Kidney capillary endothelial cell (primary cell): ENCODE results near the gene S1PR1.
"Not testable (repeated sequence)": the region's sequence is repeated elsewhere in the genome, so short reads cannot be mapped to it uniquely, and the experiment has no call there.

Experiments used
- DNase-seq: peaks from one replicate; pipeline ENCODE4 v3.0.0-alpha.2; 2018; ENCODE audit warnings: low spot score

S1PR1 gene

DNA sequence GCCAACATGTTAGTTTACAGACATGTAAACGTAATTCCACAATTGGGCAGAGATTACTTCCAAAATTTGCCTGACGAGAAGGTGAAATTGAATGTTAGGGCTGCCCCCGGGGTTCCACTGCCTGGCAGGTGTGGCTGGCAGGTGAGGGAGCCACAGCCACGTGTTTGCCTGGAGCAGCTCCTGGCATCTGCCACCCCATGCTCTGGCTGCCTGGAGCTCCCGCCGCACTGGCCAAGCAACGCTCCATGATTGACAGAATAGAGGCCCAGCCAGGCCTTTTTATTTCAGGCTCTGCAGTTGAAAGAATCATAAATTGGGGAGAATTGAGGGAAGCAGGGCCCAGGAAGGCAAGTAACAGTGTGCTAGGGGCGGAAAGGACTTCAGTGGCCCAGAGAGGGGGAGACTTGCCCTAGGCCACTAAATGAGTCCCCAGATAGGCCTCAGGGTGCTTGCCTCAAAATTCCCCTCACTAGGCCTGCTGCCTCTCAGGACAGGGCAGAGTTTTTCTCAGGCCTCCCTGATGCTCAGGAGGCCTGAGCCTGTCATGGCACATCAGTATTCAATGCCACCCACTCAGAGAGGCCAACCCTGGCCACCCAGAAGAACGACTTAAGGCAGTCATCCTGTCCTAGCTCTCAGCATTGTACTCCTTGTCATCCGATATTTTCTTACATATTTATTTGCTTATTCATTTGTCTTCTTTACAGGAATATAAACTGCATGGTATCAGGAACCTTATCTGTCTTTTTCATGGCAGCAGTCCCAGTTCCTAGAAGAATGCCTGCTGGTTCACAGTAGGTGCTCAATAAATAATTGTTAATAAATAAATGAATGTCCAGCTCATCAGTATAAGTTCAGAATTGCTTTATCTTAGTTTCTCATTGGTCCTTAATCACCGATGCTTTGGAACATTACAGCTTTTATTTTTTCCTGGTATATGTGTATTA, 16.6 kb upstream of the S1PR1 start:
- no peak for DNase-seq

- DNase-seq: no peak
Measured at GRCh38 chr1:101220906-101221305, 15.9 kb upstream of the S1PR1 start.

GRCh38 chr1:101221945-101222429, 14.8 kb upstream of the S1PR1 start:
- DNase-seq: no peak

DNA sequence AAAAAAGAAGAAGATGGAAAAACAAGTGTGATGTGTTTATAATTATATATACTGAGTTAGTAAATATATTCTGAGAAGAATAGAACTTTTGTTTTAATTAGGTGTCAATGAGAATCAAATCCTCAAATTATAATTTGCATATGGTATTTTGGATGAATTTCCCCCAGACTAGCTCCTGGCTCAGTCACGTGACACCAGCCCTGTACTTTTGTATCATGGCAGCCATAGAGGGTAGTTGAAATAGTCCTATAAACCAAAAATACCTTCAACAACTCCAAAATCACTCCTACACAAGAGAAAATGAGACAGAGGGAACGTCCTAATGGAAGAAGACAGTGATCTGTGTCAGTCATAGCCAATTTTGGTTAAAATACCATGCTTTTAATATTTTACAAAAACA, 9.0 kb upstream of the S1PR1 start:
- no peak for DNase-seq

DNA sequence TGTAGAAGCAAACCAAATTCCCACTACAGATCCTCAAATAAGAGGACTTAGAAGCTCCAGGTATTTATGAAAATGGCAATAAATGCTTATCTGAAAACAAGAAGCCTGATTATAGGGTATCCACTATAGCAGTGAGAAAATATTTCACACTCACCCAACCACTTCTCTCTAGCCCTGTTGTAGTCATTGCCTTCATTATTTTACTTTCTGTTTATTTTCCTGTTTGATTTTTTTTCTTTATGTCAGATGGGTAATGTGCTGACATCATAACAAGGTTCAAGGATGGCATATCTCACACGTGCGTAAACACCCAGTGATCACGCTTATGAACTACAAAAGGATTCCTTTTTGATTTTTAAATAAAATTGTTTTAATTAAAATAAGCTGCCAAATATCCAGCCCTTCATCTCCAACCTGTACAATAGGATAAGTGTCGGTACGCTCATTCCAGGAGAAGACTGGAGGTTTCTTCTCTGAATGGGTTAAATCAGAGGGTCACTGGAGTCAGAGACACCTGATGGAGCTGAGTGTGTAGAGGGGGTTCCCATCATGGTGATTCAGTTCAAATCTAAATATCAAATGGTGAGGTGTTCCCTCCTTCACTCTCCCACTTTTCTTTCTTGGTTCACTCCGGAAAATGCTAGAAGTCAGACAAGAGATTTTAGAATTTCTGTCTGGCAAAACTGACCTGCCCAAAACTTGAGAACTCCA, 8.2 kb upstream of the S1PR1 start:
- no peak for DNase-seq

GRCh38 chr1:101232182-101232581, 4.6 kb upstream of the S1PR1 start:
- not testable (repeated sequence) for DNase-seq

DNA sequence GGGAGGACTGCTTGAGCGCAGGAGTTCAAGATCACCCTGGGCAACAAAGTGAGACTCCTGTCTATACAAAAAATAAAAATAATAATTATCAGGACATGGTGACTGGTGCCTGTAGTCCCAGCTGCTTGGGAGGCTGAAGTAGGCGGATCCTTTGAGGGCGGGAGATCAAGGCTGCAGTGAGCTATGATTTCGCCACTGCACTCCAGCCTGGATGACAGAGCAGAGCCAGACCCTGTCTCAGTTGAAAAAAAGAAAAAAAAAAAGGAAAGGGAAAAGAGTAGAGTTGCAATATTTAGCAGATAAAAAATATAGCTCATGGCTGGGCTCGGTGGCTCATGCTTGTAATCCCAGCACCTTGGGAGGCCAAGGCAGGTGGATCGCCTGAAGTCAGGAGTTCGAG, 3.3 kb upstream of the S1PR1 start:
- DNase-seq: no peak

DNA sequence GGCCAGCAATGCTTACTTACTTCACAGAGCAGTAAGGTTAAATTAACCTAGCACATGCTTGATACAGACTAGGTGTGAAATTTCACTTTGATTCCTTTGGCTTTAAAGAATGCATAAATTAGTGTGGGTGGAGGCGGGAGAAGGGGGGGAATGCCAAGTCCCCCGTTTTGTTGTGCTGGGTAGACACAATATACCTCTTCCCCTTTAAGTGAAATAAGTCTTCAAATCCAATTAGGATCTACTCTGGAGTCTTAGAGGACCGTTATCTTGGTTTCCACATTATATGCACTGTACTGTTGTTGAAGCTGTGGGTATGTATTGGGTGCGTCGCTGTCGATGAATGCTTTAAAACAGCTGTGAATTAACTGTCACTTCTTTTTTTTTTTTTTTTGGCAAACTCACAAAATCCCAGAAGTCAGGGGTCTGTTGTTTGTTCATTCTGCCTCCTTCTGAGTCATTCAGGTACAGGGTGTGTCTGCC, 1.6 kb upstream of the S1PR1 start:
- DNase-seq: no peak

GRCh38 chr1:101235696-101236515, 913 bp upstream of the S1PR1 start:
- DNase-seq: peak; percentile 55

- peak; percentile 46 for DNase-seq
Measured at GRCh38 chr1:101237229-101237837, 514 bp downstream of the S1PR1 start.

GRCh38 chr1:101238031-101238628, 1.3 kb downstream of the S1PR1 start:
- no peak for DNase-seq

- peak; percentile 92 for DNase-seq
Measured at GRCh38 chr1:101238681-101239094, 1.9 kb downstream of the S1PR1 start.

DNA sequence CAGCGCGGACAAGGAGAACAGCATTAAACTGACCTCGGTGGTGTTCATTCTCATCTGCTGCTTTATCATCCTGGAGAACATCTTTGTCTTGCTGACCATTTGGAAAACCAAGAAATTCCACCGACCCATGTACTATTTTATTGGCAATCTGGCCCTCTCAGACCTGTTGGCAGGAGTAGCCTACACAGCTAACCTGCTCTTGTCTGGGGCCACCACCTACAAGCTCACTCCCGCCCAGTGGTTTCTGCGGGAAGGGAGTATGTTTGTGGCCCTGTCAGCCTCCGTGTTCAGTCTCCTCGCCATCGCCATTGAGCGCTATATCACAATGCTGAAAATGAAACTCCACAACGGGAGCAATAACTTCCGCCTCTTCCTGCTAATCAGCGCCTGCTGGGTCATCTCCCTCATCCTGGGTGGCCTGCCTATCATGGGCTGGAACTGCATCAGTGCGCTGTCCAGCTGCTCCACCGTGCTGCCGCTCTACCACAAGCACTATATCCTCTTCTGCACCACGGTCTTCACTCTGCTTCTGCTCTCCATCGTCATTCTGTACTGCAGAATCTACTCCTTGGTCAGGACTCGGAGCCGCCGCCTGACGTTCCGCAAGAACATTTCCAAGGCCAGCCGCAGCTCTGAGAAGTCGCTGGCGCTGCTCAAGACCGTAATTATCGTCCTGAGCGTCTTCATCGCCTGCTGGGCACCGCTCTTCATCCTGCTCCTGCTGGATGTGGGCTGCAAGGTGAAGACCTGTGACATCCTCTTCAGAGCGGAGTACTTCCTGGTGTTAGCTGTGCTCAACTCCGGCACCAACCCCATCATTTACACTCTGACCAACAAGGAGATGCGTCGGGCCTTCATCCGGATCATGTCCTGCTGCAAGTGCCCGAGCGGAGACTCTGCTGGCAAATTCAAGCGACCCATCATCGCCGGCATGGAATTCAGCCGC, 2.5 kb downstream of the S1PR1 start:
- DNase-seq: peak; percentile 71

- peak; percentile 53 for DNase-seq
Measured at GRCh38 chr1:101240041-101240430, 3.2 kb downstream of the S1PR1 start.

DNA sequence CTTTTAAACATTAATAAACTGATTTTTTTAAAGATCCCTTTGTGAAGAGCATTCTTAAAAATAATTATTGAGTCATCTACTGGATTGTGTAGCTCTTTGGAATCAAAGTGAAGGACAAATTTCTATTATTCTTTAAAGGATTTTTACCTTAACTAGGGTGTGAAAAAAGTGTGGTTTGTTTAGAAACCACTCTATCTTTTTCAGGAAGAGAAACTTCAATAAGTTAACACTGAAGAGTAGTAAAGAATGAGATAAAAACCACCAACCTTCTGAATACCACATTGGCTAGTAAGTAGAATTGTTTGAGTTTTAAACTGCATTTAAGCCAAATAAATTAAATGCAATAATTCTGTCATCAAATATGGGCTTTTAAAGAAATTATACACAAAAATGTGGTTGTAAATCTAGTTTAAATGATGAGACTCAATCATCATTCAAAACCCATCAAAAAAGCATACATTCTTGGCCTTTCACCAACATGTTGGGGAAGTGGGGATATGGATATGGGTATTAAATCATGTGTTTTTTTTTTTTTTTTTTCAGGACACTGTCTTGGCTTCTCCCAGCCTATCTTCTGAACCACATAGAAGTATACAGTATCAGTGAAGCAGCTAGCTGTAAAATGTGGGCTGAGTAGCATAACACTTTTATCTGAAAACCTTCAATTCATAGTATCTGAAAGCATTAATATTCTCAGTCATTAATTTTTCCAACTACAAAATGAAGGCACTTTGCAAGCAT, 4.8 kb downstream of the S1PR1 start:
- no peak for DNase-seq

DNA sequence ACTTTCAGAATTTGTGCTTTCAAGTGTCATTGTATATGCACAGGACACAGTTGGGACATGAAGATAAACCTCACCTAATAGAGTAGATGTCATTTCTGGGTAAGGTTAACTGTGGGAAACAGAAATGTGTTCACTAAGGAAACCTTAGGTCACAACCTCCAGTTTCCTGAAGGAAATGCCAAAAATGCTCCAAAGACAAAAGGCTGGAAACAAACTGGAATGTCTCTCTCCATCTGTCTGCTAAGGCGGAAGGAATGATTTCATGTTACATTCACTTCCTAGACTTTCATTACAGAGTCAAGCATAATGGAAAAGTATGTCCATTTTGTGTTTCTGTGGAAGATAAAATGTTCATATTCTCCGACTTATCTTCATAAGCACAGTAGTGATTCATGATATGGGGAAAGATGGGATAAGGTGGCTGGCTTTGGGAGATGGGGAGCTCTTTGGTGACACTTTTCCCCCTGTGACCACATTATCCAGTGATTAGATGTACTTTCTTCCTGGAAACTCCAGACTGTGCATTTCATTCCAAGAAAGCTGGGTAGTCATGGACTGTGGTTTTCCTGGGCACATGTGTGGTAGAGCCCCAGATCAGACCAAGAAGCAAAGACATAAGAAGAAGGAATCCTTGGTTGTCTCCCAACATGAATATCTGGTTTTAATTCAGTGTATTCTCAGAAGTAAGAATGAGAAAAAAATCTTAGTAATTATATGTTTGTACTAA, 5.7 kb downstream of the S1PR1 start:
- DNase-seq: peak; percentile 99

- DNase-seq: no peak
Measured at GRCh38 chr1:101243751-101244150, 6.9 kb downstream of the S1PR1 start.

- DNase-seq: no peak
Measured at GRCh38 chr1:101244842-101245241, 8.0 kb downstream of the S1PR1 start.
